NCI-H2107 (cell line): ENCODE measurements around the gene CXCL17.
"Not testable (repeated sequence)": the region's sequence is repeated elsewhere in the genome, so short reads cannot be mapped to it uniquely, and the experiment has no call there.

ENCODE experiments used
- DNase-seq: peaks from one replicate; lab custom pipeline; 2025; lab: John Stamatoyannopoulos, UW

CXCL17 gene

DNA sequence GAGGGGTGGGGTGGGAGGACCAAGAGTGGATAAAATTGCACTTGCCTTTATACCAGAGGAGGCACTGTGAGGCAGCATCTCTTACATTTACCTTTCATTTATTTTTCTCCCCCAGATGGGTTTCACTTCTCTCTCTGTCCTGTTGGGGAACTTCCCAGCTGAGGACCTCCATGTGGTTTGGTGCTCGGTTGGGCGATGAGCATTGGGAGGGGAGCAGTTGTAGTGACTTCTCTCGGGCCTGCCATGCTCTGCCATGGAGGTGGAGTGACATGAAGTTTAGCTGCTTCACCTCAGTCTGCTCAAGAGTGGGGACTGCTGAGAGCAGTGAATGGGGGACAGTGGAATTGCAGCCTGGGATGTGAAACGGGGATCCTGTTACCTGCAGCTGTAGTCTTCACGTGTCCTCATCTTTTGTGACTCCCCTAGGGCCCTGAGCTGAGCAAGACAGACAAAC lies 23.1 kb upstream of the CXCL17 start:
- DNase-seq = no peak

DNA sequence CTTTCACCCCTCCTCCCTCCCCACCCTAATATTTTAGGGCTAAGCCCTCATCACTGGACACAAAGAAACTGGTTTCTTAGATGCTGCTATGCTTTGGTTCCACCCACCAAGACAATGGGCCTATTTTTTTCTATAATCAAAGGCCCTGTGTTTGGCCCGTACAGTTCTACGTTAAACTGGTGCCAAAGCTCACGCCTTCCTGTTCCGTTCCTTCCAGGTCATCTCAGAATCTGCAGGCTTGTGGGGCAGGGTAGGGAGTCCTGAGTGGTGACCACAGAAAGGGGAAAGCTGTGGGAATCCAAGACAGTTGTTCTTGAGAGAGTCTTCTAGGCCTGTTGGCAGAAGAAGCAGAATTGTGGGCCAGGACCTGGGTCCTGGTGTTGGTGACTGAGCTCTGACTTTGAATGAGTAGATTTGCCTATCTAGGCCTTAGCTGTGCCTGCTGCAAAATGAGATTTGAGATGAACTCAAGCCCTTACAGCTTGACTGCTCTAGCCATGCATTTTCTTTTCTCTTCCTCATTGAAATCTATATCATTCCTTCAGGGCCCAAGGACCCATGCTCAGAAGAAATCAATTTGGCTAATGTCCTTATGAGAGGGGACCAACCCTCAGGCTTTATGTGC lies 19.1 kb upstream of the CXCL17 start:
- DNase-seq = no peak

DNA sequence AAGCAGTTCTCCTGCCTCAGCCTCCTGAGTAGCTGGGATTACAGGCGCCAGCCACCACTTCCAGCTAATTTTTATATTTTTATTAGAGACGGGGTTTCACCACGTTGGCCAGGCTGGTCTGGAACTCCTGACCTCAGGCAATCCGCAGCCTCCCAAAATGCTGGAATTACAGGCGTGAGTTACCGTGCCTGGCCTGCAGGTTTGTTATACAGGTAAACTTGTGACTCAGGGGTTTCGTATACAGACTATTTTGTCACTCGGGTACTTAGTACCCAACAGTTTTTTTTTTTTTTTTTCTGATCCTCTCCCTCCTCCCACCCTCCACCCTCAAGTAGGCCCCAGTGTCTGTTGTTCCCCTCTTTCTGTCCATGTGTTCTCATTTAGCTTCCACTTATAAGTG lies 18.5 kb upstream of the CXCL17 start:
- not testable (repeated sequence) for DNase-seq

DNA sequence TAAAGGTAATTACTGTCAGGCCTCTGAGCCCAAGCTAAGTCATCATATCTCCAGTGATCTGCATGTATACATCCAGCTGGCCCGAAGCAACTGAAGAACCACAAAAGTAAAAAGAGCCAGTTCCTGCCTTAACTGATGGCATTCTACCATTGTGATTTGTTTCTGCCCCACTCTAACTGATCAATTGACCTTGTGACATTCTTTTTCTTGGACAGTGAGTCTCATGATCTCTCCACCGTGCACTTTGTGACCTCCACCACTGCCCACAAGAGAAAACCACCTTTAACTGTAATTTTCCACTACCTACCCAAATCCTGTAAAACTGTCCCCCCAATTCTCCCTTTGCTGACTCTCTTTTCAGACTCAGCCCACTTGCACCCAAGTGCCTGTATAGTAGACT lies 17.2 kb upstream of the CXCL17 start:
- DNase-seq = no peak

DNA sequence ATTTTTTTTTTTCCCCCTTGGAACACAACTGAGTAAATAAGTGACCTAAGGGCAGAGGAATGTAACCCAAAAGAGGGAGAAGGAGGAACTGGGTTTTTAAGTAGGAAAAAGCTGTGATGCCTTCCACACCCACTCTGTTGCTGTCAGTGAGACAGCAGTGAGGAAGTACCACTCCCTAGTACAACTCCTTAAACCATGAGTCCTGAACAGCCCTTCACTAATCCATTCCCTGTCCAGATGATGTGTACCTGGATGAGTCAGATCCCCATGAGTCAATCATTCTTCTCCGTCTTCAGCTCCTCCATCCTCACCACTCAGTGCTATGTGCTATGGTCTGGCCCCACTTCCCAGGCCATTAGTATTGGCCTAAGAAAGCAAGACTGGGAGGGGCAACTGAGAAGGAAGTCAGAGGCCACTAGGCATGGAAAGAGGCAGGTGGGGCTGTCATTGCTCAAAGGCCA lies 12.9 kb upstream of the CXCL17 start:
- no peak for DNase-seq

DNA sequence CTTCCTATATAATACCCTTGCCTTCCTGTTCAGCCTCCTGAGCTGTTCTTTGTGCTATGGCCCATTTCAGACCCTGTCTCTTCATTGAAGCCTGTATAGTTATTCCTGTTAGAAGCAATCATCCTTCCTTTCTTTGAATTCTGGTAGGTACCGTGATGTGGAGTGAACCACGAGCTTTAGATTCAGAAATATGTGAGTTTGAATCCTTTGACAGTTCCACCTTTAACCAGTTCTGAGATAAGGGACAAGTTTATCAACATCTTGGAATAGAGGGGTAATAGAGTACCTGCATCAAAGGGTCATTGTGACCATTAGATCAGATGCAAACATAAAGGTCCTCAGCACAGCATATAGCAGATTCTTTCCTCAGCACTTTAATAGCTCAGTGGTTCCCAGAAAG lies 12.3 kb upstream of the CXCL17 start:
- no peak for DNase-seq

DNA sequence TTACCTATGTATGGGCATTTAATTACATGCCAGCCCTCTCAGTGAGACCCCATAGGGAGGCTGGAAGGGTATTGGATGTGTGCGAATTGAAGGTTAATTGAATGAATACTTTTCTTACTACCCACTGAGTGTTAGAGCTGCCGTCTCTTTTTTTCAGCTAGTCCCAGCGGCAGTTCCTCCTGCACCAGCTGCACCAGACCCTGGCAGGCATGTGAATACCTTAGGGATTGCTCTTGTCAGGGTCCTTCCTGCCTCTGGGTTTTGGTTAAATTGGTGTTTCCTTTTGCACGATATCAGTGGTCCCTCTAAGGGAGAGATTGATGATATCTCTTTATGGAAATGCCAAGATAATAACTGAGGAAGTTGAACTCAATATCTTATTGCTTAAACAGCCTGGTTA lies 9.8 kb upstream of the CXCL17 start:
- no peak for DNase-seq

DNA sequence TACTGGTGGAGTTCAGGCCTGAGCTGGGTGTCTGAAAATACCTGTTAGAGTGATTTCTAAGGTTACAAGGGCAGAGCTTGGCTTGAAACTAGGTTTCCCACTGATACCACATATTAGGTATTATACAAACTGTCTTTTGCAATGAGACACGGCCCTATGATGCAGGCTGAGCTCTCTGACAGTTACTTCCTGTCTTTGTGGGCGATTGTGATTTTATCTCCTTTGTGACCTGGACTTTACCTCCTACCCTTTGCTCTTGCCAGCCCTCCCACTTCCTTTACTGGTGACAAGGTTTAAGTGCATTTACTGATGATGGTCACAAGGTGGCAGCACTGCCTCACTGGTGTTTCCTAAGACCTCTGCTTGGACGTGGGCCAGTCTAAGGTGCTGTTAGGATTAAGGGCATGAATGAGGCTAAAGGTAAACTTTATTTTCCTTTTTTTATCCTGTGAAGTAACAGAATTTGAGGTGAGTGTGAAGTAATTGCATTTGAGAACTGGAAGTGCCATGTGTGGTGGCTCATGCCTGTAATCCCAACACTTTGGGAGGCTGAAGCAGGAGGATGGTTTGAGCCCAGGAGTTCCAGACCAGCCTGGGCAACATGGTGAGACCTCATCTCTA lies 7.7 kb upstream of the CXCL17 start:
- peak; percentile 65 for DNase-seq

DNA sequence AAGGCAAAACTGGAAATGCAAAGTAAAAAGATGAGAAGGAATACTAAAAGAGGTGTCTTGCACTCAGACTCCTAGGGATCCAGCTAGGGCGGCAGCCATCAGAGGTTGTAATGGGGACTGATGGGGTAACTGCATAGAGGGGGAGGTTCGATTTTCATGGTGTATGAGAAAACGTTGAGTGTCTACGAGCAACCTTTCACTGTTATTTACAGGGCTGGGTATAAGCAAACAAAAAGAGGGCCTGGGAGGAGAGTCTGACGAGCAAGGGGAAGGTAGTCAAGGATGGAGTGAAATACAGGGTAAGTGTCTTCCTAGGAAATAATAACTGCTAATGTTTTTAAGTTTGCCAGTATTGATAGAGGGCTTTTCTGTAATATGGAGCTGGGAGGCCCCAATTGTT lies 5.6 kb upstream of the CXCL17 start:
- not testable (repeated sequence) for DNase-seq

DNA sequence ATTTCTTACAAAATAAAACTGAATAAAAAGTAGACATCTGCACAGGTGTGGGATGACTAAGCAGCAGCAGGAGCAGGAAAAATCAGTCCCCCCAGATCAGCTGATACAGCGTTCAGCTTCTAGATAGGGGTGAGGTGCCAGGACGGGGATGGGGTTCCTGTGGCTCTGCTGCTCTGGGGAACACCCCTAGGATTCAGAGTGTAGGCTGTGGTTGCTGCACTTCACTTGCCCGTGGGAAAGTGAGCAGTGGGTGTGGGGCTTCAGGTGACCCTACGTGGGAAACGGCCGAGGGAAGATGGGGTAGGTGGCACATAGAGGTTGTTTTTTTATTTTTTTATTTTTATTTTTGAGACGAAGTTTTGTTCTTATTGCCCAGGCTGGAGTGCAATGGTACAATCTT lies 3.2 kb upstream of the CXCL17 start:
- DNase-seq = no peak

DNA sequence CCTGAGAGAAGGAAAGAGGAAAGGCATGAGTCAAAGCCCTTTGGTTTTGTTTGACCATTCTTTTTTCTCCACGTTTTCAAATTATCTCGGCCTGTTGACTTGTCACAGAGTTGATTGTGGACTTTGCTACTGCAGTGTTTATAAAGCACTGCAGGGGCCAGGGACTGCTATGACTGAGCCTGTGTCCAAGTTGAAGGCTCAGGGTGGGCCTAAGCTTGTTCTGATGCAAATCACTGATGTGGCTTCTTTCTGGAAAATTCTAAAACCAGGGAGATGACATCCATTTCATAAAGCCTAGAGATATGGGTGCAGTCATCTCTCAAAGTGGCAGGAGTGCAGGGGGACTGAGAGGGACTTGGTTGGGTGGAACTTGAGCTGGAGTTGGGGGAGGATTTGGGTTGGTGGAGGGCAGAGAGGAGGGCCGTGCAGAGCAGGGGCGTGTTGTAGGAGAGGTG lies 1.2 kb upstream of the CXCL17 start:
- no peak for DNase-seq

DNA sequence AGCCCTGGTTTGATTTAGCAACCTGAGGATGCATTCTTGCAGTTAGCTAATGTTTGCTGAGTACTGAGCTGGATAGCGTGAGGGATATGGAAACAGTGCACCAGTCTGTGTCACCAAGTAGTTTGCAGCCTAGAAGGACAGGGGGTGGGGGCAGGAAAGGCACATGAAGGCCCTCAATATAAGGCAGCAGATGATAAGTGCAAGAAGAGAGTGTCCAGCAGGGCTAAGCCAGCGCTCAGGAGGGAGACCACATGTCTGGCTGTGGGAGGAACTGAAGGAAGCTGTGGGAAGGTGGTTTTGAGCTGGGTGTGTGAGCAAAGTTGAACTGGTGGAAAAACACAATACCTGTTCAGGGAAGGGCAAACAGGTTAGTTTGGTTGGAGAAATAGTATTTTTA lies 1.7 kb downstream of the CXCL17 start:
- no peak for DNase-seq

DNA sequence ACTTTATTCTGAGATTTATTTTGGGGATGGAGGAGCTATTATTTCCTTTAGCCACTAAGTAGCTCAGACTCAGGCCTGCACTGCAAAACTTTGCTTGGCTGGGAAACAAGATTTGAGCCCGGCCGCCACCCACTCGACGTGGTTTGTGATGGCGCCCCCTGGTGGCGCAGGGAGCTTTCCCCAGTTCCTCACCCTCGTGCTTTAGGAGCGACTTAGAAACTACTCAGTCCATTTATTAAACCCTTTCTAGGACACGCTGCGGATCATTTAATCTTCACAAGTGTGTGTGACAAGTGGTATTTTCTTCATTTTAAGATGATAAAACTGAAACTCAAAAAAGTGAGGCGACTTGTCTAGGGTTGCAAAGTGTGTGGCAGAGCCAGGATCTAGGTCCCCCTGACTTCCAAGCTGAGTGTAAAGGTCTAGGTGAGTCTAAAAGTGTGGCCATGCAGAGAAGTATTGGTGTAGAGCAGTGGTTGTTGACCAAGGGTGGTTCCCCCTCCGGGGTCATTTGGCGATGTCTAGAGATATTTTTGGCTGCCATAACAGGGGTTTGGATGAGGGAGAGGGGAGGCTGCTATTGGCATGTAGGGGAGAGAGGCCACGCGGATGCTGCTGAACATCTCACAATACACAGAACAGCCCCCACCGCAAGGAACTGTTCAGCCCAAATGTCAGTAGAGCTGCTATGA lies 2.2 kb downstream of the CXCL17 start:
- peak; percentile 43 for DNase-seq

DNA sequence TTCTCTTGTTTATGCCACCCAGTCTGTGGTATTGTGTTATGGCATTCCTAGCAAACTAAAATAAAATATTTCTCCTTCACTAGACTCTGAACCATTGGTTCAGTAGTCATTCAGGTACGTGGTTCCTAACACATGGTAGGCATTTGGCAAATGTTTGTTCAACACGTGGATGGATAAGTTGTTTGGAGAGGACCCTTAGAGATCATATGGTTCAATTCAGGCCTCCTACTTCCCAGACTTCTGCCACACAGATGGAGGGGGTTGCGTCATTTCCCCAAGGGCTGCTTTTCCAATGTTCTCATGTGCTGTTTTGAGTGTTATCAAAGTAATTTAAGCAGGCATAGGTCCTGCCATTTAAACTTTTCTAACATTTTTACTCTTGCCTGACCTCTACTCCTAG lies 6.7 kb downstream of the CXCL17 start:
- no peak for DNase-seq

DNA sequence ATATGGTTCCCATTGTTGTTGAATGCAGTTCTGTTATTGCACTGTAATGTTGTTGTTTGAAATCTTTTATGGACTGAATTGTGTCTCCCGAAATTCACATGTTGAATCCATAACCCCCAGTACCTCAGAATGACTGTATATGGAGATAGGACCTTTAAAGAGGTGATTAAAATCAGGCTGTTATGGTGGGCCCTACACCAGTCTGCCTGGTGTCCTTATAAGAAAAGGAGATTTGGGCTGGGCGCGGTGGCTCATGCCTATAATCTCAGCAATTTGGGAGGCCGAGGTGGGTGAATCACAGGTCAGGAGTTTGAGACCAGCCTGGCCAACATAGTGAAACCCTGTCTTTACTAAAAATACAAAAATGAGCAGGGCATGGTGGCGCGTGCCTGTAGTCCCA lies 7.4 kb downstream of the CXCL17 start:
- no peak for DNase-seq

DNA sequence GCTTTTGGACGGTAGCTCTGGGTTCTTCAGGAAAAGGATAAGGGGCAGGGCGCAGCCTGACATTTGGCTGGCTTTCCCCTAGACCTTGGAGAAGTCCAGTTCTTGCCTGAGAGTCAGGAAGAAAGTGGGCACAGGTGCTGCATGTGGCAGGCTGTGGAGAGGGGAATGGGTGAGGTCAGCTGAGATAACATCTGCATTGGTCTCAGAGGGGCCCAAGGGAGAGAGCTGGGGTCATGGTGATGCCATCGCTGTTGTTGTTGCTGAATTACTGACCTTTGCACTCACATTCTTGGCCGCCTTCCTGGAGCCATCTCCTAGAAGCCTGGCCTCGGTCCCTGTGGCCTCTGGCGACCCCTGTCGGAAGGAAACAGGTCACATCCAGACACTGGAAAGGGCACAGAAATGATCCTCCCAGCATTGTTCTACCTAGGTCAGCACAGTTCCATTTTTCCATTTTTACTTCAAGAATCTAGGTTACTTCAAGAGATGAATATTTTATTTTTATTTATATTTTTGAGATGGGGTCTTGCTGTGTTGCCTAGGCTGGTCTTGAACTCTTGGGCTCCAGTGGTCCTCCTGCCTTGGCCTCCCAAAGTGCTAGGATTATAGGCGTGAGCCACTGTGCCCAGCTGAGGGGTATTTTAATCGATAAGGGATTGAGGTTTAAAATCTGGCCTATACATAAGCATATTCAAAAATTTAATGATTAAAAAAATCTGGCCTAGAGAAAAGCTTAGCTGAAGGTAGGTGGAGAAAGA lies 9.1 kb downstream of the CXCL17 start:
- DNase-seq = peak; percentile 39

DNA sequence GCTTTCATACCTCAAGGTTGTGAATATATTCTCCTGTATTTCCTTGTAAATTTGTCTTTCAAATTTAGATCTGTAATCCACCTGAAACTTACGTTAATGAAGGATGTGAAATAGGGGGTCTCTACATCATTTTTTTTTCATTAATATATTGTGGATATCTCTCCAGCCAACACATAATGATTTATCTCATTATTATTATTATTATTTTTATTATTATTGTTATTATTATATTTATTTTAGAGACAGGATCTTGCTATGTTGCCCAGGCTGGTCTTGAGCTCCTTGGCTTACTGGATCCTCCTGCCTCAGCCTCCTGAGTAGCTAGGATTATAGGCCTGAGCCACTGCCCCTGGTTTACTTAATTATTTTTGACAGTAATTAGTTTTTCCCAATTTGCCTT lies 11.3 kb downstream of the CXCL17 start:
- DNase-seq = no peak

DNA sequence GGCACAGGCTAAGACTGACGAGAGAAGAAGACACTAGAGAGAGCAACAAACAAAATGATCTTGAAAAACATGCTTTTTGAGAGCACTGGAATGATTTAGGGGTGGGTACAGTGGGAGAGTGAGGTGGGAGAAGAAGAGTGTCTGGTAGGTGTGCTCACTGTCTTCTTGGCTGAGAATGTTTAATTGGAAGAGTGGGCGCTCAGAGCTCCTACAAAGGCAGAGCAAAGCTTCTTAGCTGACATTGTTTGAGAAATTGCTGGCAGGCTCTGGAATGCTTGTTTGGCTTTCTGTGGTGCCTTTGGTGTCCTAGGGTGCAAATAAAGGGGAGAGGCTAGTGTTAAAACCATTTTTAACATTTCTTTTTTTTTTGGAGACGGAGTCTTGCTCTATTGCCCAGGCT lies 14.1 kb downstream of the CXCL17 start:
- DNase-seq = no peak

DNA sequence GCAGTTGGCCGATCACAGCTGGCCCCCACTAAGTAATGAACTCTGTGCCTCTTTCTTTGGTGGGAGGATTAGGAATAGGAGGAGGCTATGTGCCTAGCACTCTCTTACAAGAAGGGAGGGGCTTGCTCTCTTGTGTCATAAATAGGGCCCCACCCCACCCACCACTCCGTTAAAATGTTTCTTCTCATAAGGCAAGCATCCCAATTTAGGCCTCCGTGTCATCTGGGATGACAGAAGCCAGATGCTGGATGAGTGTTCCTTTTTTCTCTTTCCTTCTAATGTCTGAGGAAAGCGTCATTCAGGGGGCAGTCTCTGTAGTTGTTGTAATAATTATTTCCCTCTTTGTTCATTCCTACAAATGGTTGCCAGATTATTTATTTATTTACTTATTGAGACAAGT lies 15.4 kb downstream of the CXCL17 start, which contains the start of gene LIPE:
LIPE (minus strand) TSS at position 76 of the 400 bp plus-strand sequence. CDS start 239 bp downstream, outside the sequence.
- DNase-seq = no peak

DNA sequence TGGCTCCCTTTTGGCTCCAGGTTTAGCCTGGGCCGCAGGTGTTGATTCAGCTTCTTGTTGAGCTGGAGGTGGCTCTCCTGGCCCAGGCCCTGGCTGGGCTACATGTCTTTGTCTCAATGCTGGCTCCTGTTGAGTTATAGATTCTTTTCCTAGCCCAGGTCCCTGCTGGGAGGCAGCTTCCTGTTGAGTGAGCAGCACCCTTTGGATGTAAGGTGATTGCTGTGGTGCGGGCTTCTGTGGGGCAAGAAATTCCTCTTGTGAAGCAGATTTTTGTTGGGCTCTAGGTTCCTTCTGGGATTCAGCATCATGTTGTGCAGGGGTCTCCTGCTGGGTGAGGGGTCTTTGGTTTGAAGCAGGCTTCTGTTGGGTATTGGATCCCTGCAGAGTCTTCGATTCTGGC lies 16.1 kb downstream of the CXCL17 start:
- no peak for DNase-seq

DNA sequence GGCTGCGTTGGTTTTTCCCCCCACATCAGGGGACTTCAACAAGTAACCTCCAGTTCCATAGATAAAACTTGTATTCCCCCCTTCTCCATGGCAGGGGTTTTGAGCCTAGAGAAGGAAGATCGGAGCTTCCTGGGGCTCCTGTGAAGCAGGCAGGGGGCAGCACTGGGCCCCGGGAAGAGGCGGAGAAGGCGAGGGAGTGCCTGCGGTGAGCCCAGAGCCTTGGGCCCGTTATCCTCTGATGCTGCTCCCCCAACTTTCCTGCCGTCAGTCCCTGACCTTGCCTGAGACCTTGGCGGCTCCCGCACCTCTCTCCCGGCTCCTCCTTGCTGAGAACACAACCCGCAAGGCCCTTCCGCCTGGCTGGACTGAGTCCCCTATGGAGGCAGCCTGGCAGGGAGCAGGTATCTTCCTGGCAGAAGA lies 18.0 kb downstream of the CXCL17 start:
- DNase-seq = no peak

DNA sequence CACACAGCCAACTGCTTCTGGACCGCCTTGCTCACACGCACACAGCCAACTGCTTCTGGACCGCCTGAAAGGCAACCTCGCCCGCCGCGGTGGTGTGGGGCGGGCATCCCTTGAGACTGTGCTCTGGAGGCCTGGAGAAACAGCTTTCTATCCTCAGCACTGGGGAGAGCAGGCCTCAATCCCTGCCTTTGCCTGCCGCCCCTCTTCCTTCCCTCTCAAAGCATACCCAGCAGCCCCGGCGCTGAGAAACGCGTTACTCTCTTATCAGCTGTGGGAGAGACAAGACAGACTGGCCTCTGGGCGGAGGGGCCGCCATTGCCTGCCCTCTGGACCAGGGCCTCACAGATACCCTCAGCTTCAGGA lies 18.4 kb downstream of the CXCL17 start:
- DNase-seq = no peak
